Right lobe of liver (tissue), 4 donors: ENCODE results near the gene MX2.

ENCODE experiments used
- POLR2A ChIP-seq: fragments of 450-650 bp; IDR thresholded peaks from one replicate; pipeline ENCODE4 v1.6.1; 2017; ENCODE audit warnings: antibody characterized with exemption, mild to moderate bottlenecking
- TF ChIP-seq, protein P1 (sequence below), 4 donors: fragments of 200-600 bp in 3 of 4; fragments of 450-650 bp in 1 of 4; IDR thresholded peaks; one replicate each; pipeline versions ENCODE4 v1.5.1 to v1.8.0; 2016 to 2022; ENCODE audit warnings: antibody characterized with exemption in 4 of 4, mild to moderate bottlenecking in 2 of 4
- donor health status: DM: no; HTN: no; CAD: no.
- donor health status: DM: no; HTN: no; CAD: no.
- donor health status: DM: no; HTN: yes; CAD: no.

DNA sequence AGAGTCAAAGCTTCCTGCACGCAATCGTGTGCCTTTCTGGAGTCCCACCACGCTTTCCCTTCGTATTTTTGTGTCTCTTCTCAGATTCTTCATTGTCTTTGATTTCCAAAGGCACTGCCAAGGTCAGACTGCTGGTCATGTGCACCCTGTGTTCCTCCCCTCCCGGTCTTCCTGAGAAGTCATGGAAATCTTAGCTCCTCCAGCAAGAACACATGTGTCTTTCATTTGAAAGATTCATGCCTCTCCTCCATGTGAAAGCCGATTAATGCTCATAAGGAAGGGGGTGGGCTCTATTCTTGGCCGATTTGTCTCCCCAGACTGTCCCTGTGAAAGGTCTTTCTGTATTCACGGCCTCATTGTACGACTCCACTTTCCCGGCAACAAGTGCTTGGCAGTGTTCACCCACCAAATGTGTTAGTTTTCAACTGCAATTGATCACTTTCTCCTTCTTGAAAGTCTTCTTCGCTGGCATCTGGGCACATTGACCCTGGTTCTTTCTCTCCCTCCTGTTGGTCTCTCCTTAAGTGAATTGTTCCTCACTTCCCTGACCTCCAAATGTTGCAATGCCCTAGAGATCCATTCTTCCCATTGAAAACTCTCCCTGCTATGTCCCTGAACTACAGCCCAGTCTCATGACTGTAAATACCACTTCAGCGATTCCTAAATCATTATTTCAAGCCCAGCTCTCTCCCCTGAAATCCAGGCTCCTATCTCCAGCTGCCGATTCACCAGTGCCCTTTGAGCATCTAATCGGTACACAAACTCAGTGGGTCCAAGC is 25.4 kb downstream of the MX2 start:
- TF ChIP-seq POLR2A: no peak
- TF ChIP-seq, protein P1, sequence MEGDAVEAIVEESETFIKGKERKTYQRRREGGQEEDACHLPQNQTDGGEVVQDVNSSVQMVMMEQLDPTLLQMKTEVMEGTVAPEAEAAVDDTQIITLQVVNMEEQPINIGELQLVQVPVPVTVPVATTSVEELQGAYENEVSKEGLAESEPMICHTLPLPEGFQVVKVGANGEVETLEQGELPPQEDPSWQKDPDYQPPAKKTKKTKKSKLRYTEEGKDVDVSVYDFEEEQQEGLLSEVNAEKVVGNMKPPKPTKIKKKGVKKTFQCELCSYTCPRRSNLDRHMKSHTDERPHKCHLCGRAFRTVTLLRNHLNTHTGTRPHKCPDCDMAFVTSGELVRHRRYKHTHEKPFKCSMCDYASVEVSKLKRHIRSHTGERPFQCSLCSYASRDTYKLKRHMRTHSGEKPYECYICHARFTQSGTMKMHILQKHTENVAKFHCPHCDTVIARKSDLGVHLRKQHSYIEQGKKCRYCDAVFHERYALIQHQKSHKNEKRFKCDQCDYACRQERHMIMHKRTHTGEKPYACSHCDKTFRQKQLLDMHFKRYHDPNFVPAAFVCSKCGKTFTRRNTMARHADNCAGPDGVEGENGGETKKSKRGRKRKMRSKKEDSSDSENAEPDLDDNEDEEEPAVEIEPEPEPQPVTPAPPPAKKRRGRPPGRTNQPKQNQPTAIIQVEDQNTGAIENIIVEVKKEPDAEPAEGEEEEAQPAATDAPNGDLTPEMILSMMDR (IDR thresholded peaks at IDR 0.05): no peak
